NCI-H510A treated with DMSO at 0.1 percent for 48 hours (cell line): ENCODE measurements around the gene CHGA.

Experiments
- DNase-seq: peaks from one replicate; lab custom pipeline; 2025; lab: John Stamatoyannopoulos, UW

CHGA gene

GRCh38 chr14:92903359-92903758, 19.6 kb upstream of the CHGA start:
- no peak for DNase-seq

DNA sequence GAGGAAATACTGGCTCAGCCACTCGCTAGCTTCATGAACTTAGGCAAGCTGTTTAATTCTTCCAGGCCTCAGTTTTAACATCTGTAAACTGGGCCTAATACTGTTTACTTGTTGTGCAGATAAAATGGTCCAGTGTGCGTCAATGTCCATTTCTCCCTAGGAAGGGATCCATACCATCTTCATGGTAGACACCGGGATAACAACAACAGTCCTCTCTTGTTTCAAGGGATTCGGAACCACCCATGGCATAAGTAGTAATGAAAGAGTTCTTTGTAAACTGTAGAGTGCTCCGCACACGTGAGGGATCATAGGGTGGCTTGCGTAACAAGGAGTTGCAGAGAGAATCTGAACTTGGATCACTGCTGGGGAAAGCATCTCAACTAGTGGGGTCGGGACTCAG, 17.3 kb upstream of the CHGA start:
- no peak for DNase-seq

DNA sequence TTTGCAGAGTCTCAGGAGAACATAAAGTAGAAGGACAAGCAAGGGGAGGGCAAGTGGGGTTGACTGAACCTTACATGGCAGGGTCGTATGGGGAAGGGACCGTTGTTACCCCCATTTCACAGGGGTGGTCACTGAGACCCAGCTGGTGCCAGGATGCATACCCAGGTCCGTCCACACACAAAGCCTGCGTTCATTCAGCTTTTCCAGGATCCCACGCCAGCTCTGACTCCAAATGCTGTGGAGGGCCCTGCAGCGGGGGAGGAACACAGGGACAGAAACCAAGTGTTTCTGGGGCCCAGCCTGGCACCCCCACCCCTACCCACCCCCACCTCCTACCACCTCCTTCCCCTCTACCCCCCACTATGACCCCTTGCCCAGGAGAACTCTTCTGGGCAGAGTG, 16.5 kb upstream of the CHGA start:
- DNase-seq = no peak

DNA sequence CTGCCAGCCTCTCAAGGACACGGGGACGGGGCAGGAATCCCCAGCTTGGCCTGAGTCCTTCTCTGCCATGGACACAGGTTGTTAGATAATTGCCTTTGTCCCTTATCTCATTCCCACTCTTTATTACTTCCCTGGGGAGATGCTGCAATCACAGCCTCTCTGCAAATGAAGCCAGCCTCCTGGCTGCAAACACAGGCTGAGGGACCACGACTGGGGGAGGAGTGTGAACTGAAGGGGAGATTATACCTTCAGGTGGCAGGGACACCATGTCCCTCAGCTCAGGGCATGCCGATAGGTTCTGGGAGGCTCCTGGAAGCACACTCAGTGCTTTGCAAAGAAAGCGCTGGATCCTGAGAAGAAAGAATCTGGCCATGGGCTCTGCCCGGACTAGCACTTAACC, 16.1 kb upstream of the CHGA start:
- DNase-seq = no peak

GRCh38 chr14:92907316-92907911, 15.5 kb upstream of the CHGA start:
- DNase-seq = no peak

GRCh38 chr14:92914087-92914656, 8.8 kb upstream of the CHGA start:
- no peak for DNase-seq

GRCh38 chr14:92916201-92916600, 6.7 kb upstream of the CHGA start:
- DNase-seq = no peak

- no peak for DNase-seq
Measured at GRCh38 chr14:92917041-92917940, 5.7 kb upstream of the CHGA start.

DNA sequence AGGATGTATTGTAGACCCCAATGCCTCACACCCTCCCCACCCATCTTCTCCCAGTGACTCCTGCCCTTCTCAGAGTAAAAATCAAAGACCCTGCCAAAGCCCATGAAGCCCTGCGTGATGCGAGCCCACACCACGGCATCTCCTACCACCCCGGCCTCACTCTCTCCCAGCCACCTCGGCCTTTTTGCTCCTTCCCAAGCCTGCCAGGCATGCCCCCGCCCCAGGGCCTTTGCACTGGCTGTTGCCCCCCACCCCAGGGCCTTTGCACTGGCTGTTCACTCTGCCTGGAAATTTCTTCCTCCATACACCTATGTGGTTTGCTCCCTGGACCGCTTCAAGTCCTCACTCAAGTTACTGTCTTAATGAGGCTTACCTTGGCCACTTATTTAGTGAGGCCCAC, 5.0 kb upstream of the CHGA start:
- DNase-seq = no peak

DNA sequence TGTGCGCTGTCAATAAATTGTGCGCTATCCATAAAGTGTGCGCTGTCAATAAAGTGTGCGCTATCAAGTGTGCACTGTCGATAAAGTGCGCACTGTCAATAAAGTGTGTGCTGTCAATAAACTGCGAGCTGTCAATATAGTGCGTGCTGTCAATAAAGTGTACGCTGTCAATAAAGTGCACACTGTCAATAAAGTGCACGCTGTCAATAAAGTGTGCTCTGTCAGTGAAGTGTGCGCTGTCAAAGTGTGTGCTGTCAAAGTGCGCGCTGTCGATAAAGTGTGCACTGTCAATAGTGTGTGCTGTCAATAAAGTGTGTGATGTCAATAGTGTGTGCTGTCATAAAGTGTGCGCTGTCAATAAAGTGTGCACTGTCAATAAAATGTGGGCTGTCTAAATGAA, 2.9 kb upstream of the CHGA start:
- no peak for DNase-seq

GRCh38 chr14:92922155-92922735, 705 bp upstream of the CHGA start:
- peak; percentile 73 for DNase-seq

DNA sequence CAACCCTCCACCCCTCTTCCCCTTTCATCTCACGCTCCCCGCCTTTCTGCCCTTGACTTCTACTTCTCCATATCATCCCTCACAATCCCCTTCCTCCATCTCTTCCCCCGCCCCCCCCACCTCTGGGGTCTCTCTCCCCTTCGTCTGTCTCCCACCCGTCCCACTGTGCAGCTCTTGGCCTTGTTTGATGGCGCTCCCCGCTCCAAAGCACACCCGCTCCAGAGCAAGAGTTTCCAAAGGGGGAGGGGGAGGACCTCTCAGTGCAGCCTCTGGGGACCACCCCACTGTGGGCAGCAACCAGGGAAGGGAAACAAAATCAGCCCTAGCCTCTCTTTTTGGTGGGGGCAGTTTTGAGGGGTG, 774 bp downstream of the CHGA start:
- DNase-seq = no peak

GRCh38 chr14:92924247-92924646, 1.3 kb downstream of the CHGA start:
- DNase-seq = peak; percentile 17

DNA sequence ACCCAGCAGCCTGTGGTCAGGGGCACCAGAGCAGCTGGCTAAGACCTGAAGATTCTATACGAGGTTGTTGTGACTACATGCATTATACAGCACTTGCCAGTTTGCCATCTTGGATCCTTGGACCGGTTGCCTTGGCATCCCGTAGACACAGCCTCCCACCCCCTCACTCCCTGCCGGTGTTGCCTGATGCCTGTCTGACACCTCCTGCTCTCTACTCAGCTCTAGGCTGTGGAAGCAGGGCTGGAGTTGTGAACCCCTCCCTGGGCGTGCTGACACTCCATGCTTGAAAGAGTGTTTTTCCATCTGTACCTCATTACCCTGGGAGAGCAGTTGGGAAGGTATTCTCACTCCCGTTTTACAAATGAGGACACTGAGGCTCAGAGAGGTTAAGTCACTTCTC, 2.5 kb downstream of the CHGA start:
- no peak for DNase-seq

- DNase-seq = no peak
Measured at GRCh38 chr14:92926180-92926845, 3.4 kb downstream of the CHGA start.

DNA sequence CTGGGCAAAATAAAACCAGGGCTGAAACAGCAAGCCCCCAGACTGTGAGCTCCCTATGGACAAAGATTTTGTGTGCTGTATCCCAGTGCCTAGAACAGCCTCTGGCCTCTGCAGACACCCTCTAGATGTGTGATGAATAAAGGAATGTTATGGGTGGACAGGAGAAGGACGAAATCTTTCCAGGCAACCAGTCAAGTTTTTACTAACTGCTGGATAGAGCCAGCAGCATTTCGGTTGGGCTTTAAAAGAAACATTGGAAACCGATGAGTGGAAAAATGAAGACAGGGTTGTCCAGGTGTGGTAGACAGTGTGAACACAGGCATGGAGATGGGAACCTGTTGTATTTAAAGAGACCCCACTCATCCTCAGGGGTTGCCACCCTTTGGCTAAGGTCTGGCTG, 4.0 kb downstream of the CHGA start:
- no peak for DNase-seq

DNA sequence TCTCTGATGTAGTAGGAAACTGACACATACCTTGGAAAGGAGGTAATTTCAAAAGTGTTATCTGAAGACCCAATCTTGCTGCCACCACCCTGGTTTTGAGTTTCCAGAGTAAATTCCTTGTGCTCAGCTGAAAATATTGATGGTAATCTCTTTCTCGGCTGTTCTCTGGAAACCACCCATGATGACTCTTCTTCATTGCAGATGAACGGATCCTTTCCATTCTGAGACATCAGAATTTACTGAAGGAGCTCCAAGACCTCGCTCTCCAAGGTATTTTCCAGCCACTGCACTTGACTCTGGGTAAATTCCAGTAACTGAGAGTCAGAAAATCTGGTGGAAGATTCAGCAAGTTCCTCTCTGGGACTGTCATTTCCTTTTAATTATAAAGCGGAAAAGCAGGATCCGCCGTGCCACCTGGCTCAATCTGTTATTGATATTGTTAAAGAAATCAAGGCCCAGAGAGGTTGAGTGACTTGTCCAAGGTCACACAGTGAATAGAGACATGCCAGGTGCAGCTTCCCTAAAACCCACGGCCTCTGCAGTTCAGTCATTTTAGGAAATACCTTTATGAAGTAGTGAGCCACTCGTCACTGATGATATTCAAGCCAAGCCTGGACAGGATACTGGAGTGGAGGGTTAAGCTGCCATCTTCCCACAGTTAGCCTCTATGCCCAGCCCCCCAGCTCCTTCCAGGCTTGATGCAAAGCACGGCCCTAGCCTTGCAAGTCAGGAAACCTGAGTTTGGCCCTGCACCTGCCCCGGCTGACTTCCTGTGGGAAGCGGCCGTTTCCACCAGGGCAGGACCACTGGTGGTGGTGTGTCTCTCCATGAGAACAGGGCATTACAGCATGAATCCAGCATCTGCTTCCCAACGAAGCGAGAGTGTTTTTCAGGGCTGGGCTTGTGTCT, 4.7 kb downstream of the CHGA start:
- DNase-seq = no peak

- no peak for DNase-seq
Measured at GRCh38 chr14:92928258-92928629, 5.3 kb downstream of the CHGA start.

GRCh38 chr14:92928961-92929688, 6.2 kb downstream of the CHGA start:
- no peak for DNase-seq

- no peak for DNase-seq
Measured at GRCh38 chr14:92929689-92930608, 7.0 kb downstream of the CHGA start.
